Gastrocnemius medialis (tissue), 4 donors: Measurements from ENCODE around the gene IBTK.

Experiments used
- CTCF ChIP-seq, 5 experiments: fragments of 450-650 bp in 3 of 5; fragments of 200-600 bp in 2 of 5; sonication (generic) in 2 of 5; IDR thresholded peaks in 4 of 5; conservative IDR thresholded peaks in 1 of 5; 1 replicate in 4 of 5; 2 replicates in 1 of 5; pipeline ENCODE4 v1.5.1; 2016 to 2019; ENCODE audit warnings: antibody characterized with exemption in 5 of 5, mild to moderate bottlenecking in 3 of 5, moderate library complexity in 3 of 5
- POLR2A ChIP-seq, 2 donors: fragments of 450-650 bp; IDR thresholded peaks; one replicate each; pipeline ENCODE4 v1.6.1; 2017; ENCODE audit warnings: antibody characterized with exemption in 2 of 2, mild to moderate bottlenecking in 2 of 2, moderate library complexity in 2 of 2

- TF ChIP-seq CTCF (IDR thresholded peaks at IDR 0.05 in 4 of 5, conservative IDR thresholded peaks at IDR 0.05 in 1 of 5) (no peak), POLR2A (IDR thresholded peaks at IDR 0.05) (no peak)
These were observed 78.2 kb downstream of the IBTK start for GRCh38 chr6:82169138-82169876.
